ENCODE results near the gene WDR43.

GRCh38 chr2:28950941-28951630 lies 56.6 kb downstream of the WDR43 start:
- no peak for TF ChIP-seq POLR2AphosphoS5 (IDR thresholded peaks at IDR 0.05; ENCODE audit: low read depth, low read length)
- no peak for TF ChIP-seq CTCF (IDR thresholded peaks at IDR 0.05)
- no peak for TF ChIP-seq YY1 (IDR thresholded peaks at IDR 0.05; ENCODE audit: low read depth)
- TF ChIP-seq USF2 (IDR thresholded peaks at IDR 0.05; ENCODE audit: borderline replicate concordance, low read depth, low read length) = no peak
